Activated T-helper 1 cell treated with anti-CD3 and anti-CD28 coated beads, Interleukin-12 subunit alpha, Interleukin-12 subunit beta, Interleukin-2, Interleukin-4 antibody, amounts not matched to agents 30 ng/mL and 10 ng/mL and 1 ng/mL, durations not matched to agents 14 hours and 24 hours and 36 hours (primary cell): ENCODE data around the gene DSCAM. TPM values are rescaled to one million over a fixed set of nuclear protein-coding genes. Genes with fewer than 3 reads are reported as not detected.

Experiments
- DNase-seq: peaks from one replicate; pipeline ENCODE4 v3.0.0; 2021; ENCODE audit warnings: low spot score
- H3K27ac Mint-ChIP-seq: one replicate; pipeline ENCODE4 v1.8.0; 2021; ENCODE audit warnings: mild to moderate bottlenecking, mixed read lengths
- H3K27me3 Mint-ChIP-seq: one replicate; pipeline ENCODE4 v1.8.0; 2022; ENCODE audit warnings: mild to moderate bottlenecking, moderate library complexity, mixed read lengths; ENCODE audit not compliant: insufficient read depth
- H3K36me3 Mint-ChIP-seq: one replicate; pipeline ENCODE4 v1.8.0; 2021; ENCODE audit warnings: low read depth, mixed read lengths
- H3K4me1 Mint-ChIP-seq: one replicate; pipeline ENCODE4 v1.8.0; 2021; ENCODE audit warnings: low read depth, mixed read lengths
- H3K4me3 Mint-ChIP-seq: one replicate; pipeline ENCODE4 v1.8.0; 2021; ENCODE audit warnings: mild to moderate bottlenecking, moderate library complexity, mixed read lengths
- H3K9me3 Mint-ChIP-seq: one replicate; pipeline ENCODE4 v1.8.0; 2021; ENCODE audit warnings: mixed read lengths
- intact Hi-C: fragments of 100-400 bp; cut with micrococcal nuclease; formaldehyde crosslinking; loops from one replicate; pipeline ENCODE4 v1.15.1; 2024
- total RNA-seq: library from RNA; stranded (reverse); gene quantifications from 2 replicates; pipeline ENCODE4 v1.2.3, GENCODE V29; 2022

DSCAM gene
- total RNA-seq, 1 donor from 2014 or later, result not detected

DNA sequence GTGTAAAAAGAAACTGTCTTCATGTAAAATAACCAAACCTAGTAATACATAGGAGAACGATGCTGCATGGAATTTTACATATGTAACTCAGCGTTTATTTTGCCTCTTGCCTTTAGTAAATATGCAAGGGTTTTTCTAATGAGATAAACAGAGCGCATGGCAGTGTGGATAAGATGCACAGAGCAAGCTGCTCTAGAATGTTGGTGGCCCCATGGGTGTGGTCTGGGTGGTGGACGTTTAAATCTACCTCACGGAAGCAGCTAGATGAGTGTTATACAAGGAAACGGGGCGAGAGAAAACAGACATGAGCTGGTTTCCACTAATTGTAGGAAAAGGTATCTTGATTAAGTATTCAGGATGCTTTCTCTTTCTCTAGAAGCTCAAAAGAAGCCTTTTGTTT is 205.9 kb downstream of the DSCAM start:
- DNase-seq, result no peak
- Mint-ChIP-seq H3K27me3 (no peaks in the 10 kb centered on the region), H3K9me3 (no peaks in the 10 kb centered on the region), H3K4me3 (no peak overlapping the region), H3K36me3 (no peaks in the 10 kb centered on the region), H3K4me1 (no peaks in the 10 kb centered on the region), H3K27ac (no peak overlapping the region)
- intact Hi-C loops, result no loop called here

DNA sequence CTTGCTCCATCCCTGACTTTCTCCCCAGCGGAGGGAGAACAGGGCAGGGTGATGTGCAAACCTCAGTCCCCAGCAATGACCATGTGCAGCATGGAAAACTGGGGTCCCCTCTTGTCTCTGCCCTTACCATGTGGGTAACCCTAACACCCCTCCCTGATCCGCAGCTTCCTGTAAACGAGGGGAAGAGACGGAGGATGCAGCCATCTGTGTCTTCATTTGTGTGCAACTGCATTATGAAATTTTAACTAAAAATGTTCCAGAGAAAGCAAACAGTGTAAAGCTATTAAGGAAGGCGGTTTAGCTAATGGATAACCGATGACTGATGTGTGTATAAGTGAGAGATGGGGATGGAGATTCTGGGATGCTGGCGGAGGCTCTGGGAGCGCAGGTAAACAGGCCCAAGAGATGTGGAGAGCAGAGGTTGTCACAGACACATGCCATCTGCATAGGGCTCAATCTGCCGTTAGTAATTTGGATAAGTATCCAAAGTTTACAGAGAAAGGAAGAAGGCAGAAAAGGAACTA is 206.6 kb downstream of the DSCAM start:
- intact Hi-C loops, result no loop called here
- H3K9me3 Mint-ChIP-seq, result no peaks in the 10 kb centered on the region
- no peaks in the 10 kb centered on the region for H3K36me3 Mint-ChIP-seq
- H3K4me3 Mint-ChIP-seq, result no peak overlapping the region
- no peaks in the 10 kb centered on the region for H3K4me1 Mint-ChIP-seq
- H3K27ac Mint-ChIP-seq, result no peak overlapping the region
- DNase-seq, result no peak
- no peaks in the 10 kb centered on the region for H3K27me3 Mint-ChIP-seq

DNA sequence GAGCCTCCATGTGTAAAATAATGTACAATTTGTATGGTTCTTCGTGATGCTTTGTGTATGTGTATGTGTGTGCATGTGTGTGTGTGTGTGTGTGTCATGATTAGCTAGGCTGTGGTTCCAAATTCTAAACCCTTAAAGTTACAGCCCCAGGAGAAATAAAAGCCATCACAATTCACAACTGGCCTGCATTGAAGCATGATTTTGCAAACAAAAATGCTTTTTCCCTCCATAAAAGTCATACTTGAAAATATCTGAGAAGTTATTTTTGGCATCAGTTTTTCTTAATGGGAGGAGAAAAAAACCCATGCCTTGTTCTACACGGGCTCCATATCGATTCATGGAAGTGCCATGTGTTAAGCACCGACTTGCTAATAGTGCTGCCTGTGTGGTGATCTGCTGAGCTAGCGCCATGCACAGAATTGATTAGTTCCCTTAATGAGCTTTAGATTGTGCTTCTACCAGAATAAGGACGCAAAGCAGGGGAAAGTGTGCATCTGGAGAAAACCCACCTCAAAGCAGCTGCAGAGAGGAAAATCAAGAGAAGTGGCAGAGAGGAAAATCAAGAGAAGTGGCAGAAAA is 207.3 kb downstream of the DSCAM start:
- Mint-ChIP-seq H3K36me3 (no peaks in the 10 kb centered on the region), H3K27me3 (no peaks in the 10 kb centered on the region), H3K4me1 (no peaks in the 10 kb centered on the region), H3K9me3 (no peaks in the 10 kb centered on the region), H3K27ac (no peak overlapping the region), H3K4me3 (no peak overlapping the region)
- intact Hi-C loops, result no loop called here
- no peak for DNase-seq

DNA sequence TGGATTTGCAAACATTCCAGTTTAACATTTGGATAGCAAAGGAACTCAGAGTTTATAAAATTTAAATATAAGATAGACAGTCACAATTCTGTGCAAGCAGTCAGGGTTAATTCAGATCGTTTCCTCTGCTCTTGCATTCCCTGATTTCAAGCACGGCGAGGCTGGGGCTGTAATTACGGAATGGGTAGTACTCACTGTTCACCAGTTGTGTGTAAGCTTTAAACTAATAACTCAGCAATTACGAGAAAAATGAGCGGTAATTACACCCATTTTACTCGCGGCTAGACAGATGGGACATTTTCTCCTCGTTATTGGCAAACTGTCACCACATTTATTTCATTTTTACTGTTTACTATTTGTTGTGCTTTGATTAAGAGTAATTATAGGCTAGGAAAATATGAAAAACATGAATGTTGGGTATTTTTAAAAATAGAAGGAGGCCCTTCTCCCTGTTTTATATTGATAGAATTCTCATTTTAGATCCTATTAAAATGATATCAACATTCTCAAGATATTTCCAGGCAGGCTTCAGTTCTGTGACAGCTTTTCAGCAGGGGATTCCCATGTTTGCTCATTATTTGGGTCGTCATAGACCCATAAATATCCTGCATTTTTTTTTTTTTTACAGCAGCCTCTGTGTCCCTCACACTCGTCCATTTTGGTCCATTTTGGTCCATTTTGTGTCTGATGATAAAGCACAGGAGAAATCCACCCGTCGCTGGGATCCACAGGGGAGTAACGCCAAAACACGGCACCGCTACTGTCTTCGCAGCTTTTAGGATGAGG is 208.3 kb downstream of the DSCAM start:
- Mint-ChIP-seq H3K9me3 (no peaks in the 10 kb centered on the region), H3K4me3 (no peak overlapping the region), H3K36me3 (no peaks in the 10 kb centered on the region), H3K27ac (no peak overlapping the region), H3K4me1 (no peaks in the 10 kb centered on the region), H3K27me3 (no peaks in the 10 kb centered on the region)
- intact Hi-C loops, result no loop called here
- DNase-seq, result no peak

DNA sequence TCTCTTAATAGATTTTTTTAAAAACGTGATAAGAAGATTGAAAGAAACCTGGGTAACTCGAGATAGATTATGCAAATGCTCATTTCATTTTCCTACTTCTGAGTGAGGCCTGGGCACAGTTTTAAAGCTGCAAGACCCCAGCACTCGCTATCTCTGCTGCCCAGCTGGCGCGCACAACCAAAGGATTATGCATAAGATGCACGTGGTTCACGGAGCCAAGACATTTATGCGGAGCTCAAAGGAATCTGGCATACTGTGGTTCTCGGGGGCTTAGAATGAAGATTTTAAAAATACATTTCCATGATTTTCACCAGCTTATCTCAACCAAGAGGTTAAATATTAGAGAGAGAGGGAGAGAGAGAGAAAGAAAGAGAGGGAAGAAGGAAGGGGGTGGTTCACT is 210.9 kb downstream of the DSCAM start:
- Mint-ChIP-seq H3K27ac (no peak overlapping the region), H3K27me3 (no peaks in the 10 kb centered on the region), H3K4me1 (no peaks in the 10 kb centered on the region), H3K4me3 (no peak overlapping the region), H3K36me3 (no peaks in the 10 kb centered on the region), H3K9me3 (peaks cover 3% of the 10 kb centered on the region)
- intact Hi-C loops, result no loop called here
- no peak for DNase-seq

DNA sequence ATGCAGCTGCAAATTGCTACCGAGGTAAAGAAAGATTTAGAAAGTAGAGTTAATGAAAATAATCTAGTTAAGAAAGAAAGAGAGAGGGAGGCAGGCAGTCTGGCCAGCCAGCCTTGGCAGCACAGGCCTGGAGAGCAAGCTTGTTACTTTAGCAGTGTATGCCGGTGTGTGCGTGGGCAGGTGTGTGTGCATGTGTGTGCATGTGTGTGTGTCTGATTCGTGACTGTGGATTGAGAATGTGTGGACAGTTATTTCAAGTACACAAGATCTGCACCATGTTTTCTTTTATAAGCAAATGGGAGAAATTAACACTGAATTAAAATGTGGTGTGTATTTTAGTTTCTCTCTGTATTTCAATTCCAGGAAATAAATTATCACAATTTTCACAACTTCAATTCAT is 211.6 kb downstream of the DSCAM start:
- Mint-ChIP-seq H3K4me3 (no peak overlapping the region), H3K36me3 (no peaks in the 10 kb centered on the region), H3K27me3 (no peaks in the 10 kb centered on the region), H3K4me1 (no peaks in the 10 kb centered on the region), H3K27ac (no peak overlapping the region), H3K9me3 (peaks cover 4% of the 10 kb centered on the region)
- no peak for DNase-seq
- intact Hi-C loops, result no loop called here

DNA sequence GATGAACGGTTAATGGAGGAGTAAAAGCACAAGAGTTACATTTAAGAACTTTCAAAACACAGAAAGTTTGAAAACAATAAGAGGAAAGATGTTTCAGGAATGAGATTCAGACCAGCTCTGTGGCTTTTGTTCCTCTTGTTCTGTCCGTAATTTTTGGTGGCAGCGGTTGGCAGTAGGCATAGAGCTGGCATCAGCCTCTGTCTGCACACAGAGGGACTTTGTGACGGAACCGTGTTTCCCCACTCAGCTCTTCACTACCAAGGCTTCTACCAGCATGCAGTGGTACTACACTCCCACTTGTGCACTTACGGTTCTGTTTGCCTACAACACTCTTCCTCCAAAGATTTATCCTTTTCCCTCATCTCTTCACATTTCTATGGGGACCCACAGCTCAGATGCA is 212.8 kb downstream of the DSCAM start:
- intact Hi-C loops, result no loop called here
- Mint-ChIP-seq H3K27me3 (no peaks in the 10 kb centered on the region), H3K4me3 (no peak overlapping the region), H3K4me1 (no peaks in the 10 kb centered on the region), H3K9me3 (peaks cover 4% of the 10 kb centered on the region), H3K36me3 (no peaks in the 10 kb centered on the region), H3K27ac (no peak overlapping the region)
- DNase-seq, result no peak

DNA sequence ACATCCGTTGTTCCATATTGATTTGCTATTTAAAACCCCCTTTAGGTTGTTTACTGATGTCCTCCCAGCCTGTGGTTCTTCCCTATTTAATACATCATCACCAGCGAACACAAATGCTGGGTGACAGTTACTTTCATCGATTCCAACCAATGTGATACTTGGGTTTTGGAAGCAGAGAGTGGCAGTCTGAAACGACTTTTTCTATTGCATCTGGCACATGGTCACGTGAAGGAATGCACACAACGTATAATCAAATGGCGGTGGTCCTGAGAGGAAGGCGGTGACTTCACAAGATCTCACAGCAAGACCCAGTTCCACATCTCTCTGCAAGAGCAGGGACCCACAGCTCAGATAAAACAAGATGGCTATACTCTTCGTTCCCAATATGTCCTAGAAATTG is 213.9 kb downstream of the DSCAM start:
- no peaks in the 10 kb centered on the region for H3K27me3 Mint-ChIP-seq
- no peak overlapping the region for H3K4me3 Mint-ChIP-seq
- H3K9me3 Mint-ChIP-seq, result peaks cover 4% of the 10 kb centered on the region
- intact Hi-C loops, result no loop called here
- no peaks in the 10 kb centered on the region for H3K4me1 Mint-ChIP-seq
- H3K36me3 Mint-ChIP-seq, result no peaks in the 10 kb centered on the region
- DNase-seq, result no peak
- no peak overlapping the region for H3K27ac Mint-ChIP-seq

DNA sequence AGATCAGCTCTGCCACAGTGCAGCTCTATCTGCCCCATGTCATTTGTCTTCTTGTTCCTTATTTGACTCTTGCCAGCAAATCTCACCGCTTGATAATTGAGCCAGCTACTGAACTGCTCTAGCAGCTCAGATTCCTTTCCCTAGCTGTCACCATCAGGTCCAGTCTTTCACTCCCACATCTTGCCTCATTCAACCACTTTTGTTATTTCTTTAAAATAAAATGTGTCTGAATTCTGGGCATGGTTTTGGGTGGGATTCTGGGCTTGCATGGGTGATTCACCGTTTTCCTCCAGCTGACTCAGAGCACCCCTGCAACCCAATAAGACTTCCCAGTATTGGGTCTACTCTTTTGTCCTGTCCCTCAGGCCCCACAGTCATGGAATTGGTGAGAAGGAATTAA is 215.7 kb downstream of the DSCAM start:
- no peaks in the 10 kb centered on the region for H3K27me3 Mint-ChIP-seq
- intact Hi-C loops, result no loop called here

DNA sequence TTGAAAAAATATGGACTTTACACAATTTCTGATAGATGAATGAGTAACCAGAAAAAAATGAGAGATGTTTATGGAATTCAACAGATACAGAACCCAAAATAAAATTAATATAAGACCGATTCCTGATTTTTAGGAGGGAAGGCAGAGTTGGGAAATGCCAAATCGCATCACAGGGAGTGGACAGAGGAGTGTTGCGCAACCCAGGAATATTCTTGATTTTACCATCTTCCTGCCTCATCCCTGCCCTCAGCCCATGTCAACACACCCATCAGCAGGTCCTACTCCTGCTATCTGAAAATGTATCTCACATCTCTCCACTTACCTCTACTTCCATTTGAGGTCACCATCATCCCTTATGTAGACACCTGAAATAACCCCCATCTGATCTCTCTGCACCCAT is 221.0 kb downstream of the DSCAM start:
- peaks cover 13% of the 10 kb centered on the region for H3K9me3 Mint-ChIP-seq
- H3K4me1 Mint-ChIP-seq, result no peaks in the 10 kb centered on the region
- H3K4me3 Mint-ChIP-seq, result no peak overlapping the region
- intact Hi-C loops, result no loop called here
- H3K36me3 Mint-ChIP-seq, result no peaks in the 10 kb centered on the region
- no peaks in the 10 kb centered on the region for H3K27me3 Mint-ChIP-seq
- DNase-seq, result no peak
- no peak overlapping the region for H3K27ac Mint-ChIP-seq

More for the DNA sequence above, 215.7 kb downstream of the DSCAM start:
- no peaks in the 10 kb centered on the region for H3K4me1 Mint-ChIP-seq
- H3K27ac Mint-ChIP-seq, result no peak overlapping the region
- H3K9me3 Mint-ChIP-seq, result peaks cover 9% of the 10 kb centered on the region
- DNase-seq, result no peak
- H3K4me3 Mint-ChIP-seq, result no peak overlapping the region
- H3K36me3 Mint-ChIP-seq, result no peaks in the 10 kb centered on the region

DNA sequence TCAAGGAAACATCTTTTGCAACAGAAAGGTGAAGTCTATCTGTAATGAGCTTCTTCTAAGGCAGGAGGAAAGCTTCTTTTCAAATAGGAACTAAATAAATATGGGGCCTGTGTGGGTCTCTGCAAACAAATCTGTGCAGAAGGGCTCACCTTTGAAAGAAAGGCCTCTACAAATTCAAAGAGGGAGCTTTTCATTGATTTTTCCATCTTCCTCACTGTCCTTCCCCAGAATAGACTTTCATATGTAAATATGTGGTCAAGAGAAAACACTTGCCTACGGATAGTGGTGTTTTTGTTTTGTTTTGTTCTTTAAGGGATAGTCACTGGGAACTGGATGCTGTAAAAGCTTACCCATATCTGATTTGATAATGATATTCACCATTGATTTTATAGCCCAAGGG is 223.4 kb downstream of the DSCAM start:
- H3K4me1 Mint-ChIP-seq, result no peaks in the 10 kb centered on the region
- no peak overlapping the region for H3K27ac Mint-ChIP-seq
- H3K36me3 Mint-ChIP-seq, result no peaks in the 10 kb centered on the region
- H3K27me3 Mint-ChIP-seq, result no peaks in the 10 kb centered on the region
- no peak overlapping the region for H3K4me3 Mint-ChIP-seq
- peaks cover 15% of the 10 kb centered on the region for H3K9me3 Mint-ChIP-seq
- DNase-seq, result no peak
- intact Hi-C loops, result no loop called here

DNA sequence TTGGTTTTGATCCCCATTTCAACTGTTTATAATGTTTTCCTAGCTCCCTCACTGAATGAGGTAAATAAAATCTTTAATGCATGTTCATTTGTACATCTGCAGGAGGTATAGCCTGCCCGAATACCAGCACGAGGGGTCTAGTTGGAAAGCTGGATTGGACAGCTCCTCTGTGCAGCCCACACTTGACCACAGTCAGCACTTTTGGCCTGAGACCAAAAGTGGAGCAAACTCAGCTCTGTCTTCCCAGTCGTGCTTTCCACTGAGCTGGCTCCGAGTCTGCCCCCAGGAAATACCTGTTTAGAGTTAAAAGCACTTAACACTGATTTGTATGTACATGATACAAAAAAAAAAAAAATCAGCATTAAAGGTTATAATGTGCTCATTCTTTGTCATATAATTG is 224.4 kb downstream of the DSCAM start:
- H3K27me3 Mint-ChIP-seq, result no peaks in the 10 kb centered on the region
- no peaks in the 10 kb centered on the region for H3K4me1 Mint-ChIP-seq
- DNase-seq, result no peak
- H3K4me3 Mint-ChIP-seq, result no peak overlapping the region
- H3K27ac Mint-ChIP-seq, result no peak overlapping the region
- H3K9me3 Mint-ChIP-seq, result peaks cover 25% of the 10 kb centered on the region
- intact Hi-C loops, result no loop called here
- no peaks in the 10 kb centered on the region for H3K36me3 Mint-ChIP-seq

DNA sequence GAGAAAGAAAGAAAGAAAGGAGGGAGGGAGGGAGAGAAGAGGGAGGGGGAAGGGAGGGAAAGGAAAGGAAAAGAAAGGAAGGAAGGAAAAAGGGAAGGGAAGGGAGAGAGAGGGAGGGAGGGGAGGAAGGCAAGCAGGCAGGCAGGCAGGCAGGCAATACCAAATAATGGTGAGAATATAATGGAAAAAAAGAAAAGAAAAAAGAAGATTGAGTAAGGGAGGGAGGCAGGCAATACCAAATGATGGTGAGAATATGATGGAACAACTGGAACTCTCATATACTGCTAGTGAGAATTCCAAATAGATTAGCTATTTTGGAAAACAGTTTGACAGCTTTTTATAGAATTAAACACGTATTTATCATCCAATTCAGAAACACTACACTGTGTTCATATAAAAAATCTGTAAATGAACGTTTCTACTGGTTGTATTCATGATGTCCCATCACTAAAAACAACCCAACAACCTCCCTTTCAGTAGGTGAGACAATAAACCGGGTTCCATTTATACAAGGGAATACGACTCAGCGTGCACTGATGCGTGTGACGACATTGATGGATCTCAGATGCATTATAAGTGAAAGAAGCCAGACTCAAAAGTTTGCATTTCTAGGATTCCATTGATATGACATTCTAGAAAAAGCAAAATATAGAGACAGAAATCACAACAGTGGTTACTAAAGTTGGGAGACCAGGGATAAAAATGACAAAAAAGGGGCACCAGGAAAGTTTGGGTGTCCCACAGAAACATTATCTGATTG is 226.4 kb downstream of the DSCAM start:
- Mint-ChIP-seq H3K4me1 (no peaks in the 10 kb centered on the region), H3K36me3 (no peaks in the 10 kb centered on the region), H3K9me3 (peaks cover 19% of the 10 kb centered on the region)

More for the DNA sequence above, 226.4 kb downstream of the DSCAM start:
- H3K4me3 Mint-ChIP-seq, result no peak overlapping the region
- intact Hi-C loops, result no loop called here
- H3K27ac Mint-ChIP-seq, result no peak overlapping the region
- DNase-seq, result no peak
- no peaks in the 10 kb centered on the region for H3K27me3 Mint-ChIP-seq
